GM12801 (cell line): ENCODE results near the gene SYT8.

ENCODE experiments used
- CTCF ChIP-seq: IDR thresholded peaks from one replicate; pipeline ENCODE4 v1.5.1; 2011; ENCODE audit warnings: control low read depth; ENCODE audit not compliant: insufficient read length; ENCODE audit errors: extremely low read depth

Gene SYT8

GRCh38 chr11:1884303-1884700 is 49.5 kb downstream of the SYT8 start:
- TF ChIP-seq CTCF, result no peak
